Measurements from ENCODE around the gene PODNL1.

Gene PODNL1

DNA sequence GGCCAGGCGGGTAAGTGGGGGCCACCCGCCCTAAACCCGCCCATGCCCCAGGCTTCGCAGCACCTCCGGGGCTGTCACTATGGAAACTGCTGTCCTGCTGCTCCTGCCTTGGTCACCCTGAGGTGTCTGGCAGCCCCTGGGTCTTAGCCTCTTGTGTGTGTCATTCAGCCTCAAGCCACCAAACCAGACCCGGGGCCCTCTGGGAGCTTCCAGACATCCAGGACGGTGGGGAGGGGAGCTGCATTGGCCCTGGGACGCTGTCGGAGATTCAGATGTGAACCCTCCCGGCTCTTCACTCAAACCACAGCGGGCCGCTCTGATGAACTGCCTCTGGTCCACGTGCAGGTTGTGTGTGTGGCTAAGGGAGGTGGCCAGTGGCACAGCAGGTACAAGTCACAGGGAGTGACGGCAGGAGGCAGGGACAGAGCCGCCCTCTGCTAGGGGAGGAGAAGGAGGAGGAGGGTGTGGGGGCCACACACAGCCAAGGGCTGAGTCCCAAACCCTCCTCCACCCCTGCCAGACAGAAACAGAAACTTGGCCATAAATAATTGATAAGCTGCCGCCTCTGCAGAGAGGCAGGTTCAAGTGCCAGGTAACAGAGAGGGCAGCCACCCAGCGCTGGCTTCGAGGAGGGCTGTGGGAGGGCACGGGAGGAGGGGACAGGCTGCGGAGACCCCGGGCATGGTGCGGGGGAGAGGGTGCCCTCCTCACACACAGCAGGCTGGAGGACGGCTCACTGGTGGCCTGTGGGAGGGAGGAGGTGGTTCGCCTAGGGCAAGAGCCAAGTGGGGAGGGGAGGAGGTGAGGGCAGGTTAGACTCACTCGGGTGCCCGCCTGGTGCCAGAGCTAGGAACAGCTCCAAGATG, 53.3 kb downstream of the PODNL1 start:
- Histone ChIP-seq H3K27ac (no peak overlapping the region), H3K9me3 (ENCODE audit: control insufficient read depth, low read length) (no peaks in the 10 kb centered on the region), H3K9ac (no peak overlapping the region), H3K36me3 (ENCODE audit: control insufficient read depth, insufficient read depth, low read length) (no peaks in the 10 kb centered on the region), H3K27me3 (ENCODE audit: control insufficient read depth, insufficient read depth, low read length) (no peaks in the 10 kb centered on the region), H2AFZ (no peak overlapping the region), H3K4me1 (peaks cover 3% of the 10 kb centered on the region), H3K4me2 (ENCODE audit: low read length) (no peak overlapping the region), H3K4me3 (ENCODE audit: low read depth, low read length) (no peak overlapping the region), H3K79me2 (no peaks in the 10 kb centered on the region)
- TF ChIP-seq, protein P1, sequence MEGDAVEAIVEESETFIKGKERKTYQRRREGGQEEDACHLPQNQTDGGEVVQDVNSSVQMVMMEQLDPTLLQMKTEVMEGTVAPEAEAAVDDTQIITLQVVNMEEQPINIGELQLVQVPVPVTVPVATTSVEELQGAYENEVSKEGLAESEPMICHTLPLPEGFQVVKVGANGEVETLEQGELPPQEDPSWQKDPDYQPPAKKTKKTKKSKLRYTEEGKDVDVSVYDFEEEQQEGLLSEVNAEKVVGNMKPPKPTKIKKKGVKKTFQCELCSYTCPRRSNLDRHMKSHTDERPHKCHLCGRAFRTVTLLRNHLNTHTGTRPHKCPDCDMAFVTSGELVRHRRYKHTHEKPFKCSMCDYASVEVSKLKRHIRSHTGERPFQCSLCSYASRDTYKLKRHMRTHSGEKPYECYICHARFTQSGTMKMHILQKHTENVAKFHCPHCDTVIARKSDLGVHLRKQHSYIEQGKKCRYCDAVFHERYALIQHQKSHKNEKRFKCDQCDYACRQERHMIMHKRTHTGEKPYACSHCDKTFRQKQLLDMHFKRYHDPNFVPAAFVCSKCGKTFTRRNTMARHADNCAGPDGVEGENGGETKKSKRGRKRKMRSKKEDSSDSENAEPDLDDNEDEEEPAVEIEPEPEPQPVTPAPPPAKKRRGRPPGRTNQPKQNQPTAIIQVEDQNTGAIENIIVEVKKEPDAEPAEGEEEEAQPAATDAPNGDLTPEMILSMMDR (IDR thresholded peaks at IDR 0.05), result no peak

DNA sequence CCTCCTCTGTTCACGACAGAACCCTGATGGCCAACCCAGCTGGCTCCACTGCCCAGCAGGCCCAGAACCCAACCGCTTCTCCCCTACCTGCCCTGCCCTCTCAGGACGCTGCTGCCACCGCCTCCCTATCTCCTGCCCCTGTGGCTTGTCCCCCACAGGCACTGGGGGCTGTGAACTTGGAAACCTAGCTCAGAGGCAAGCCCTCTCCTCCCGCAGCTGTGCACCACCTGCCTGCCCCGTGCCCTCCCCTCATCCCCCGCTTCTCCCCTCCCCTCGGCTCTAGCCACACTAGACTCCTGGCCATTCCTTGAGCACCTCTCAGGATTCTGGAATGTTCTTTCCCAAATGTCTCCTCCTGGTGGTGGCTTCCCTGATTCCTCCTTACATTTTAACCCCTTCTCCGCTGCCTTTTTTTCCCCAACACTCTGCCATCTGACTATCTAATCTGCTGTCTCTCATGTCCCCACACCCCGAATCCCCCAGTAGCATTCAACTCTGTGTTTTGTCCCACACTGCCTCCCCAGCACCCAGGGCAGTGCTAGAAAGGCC, 54.6 kb downstream of the PODNL1 start:
- Histone ChIP-seq H3K9ac (no peak overlapping the region), H2AFZ (no peak overlapping the region), H3K27me3 (ENCODE audit: control insufficient read depth, insufficient read depth, low read length) (no peaks in the 10 kb centered on the region), H3K27ac (no peak overlapping the region), H3K9me3 (ENCODE audit: control insufficient read depth, low read length) (no peaks in the 10 kb centered on the region), H3K36me3 (ENCODE audit: control insufficient read depth, insufficient read depth, low read length) (no peaks in the 10 kb centered on the region), H3K4me3 (ENCODE audit: low read depth, low read length) (no peak overlapping the region), H3K4me2 (ENCODE audit: low read length) (no peak overlapping the region), H3K4me1 (peaks cover 7% of the 10 kb centered on the region), H3K79me2 (no peaks in the 10 kb centered on the region)
- TF ChIP-seq, protein P1 (IDR thresholded peaks at IDR 0.05), result no peak

DNA sequence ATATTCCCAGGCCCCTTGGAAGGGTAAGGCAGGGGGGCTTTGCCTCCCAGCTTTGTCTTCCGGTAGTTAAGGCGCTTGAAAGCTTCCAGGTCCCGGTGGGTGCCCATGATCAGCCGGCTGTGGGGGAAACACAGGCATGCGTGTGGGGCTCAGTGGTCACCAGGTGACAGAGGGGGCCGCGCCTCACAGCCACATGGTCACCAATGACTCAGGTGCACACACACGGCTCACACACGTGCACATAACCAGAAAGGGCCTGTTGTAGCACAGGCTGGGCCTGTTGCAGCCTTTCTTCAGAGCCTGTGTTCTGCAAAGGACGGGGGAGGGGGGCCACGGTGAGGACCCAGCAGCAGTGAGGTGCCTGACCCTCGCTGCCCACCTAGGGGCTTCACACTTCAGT, 55.4 kb downstream of the PODNL1 start:
- Histone ChIP-seq H2AFZ (no peak overlapping the region), H3K27me3 (ENCODE audit: control insufficient read depth, insufficient read depth, low read length) (no peaks in the 10 kb centered on the region), H3K4me2 (ENCODE audit: low read length) (no peak overlapping the region), H3K36me3 (ENCODE audit: control insufficient read depth, insufficient read depth, low read length) (no peaks in the 10 kb centered on the region), H3K9ac (no peak overlapping the region), H3K9me3 (ENCODE audit: control insufficient read depth, low read length) (no peaks in the 10 kb centered on the region), H3K79me2 (no peaks in the 10 kb centered on the region), H3K4me3 (ENCODE audit: low read depth, low read length) (no peak overlapping the region), H3K4me1 (peaks cover 7% of the 10 kb centered on the region), H3K27ac (no peak overlapping the region)
- TF ChIP-seq, protein P1 (IDR thresholded peaks at IDR 0.05), result no peak

DNA sequence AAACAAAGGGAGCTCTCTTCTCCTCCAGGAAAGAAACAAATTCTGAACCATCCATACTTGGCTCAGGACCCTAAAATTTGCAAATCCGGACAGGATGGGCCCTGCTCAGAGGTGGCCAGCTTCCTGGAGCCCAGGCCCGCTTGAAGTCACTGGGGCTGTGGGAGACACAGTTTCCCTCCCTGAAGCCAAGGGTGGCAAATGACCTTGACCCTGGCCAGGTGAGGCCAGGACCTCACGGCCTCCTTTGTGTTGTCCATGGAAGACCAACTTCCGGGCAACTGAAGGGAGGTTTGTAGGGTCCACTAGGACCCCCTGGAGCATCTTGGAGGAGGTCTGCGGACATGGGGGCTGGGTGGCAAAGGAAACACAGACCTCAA, 55.8 kb downstream of the PODNL1 start:
- Histone ChIP-seq H3K36me3 (ENCODE audit: control insufficient read depth, insufficient read depth, low read length) (no peaks in the 10 kb centered on the region), H3K27me3 (ENCODE audit: control insufficient read depth, insufficient read depth, low read length) (no peaks in the 10 kb centered on the region), H2AFZ (no peak overlapping the region), H3K9ac (no peak overlapping the region), H3K79me2 (no peaks in the 10 kb centered on the region), H3K4me3 (ENCODE audit: low read depth, low read length) (no peak overlapping the region), H3K27ac (no peak overlapping the region), H3K9me3 (ENCODE audit: control insufficient read depth, low read length) (no peaks in the 10 kb centered on the region), H3K4me2 (ENCODE audit: low read length) (no peak overlapping the region), H3K4me1 (peaks cover 7% of the 10 kb centered on the region)
- TF ChIP-seq, protein P1 (IDR thresholded peaks at IDR 0.05), result no peak
